ENCODE data around the gene ZNF84.

The ZNF84 gene

DNA sequence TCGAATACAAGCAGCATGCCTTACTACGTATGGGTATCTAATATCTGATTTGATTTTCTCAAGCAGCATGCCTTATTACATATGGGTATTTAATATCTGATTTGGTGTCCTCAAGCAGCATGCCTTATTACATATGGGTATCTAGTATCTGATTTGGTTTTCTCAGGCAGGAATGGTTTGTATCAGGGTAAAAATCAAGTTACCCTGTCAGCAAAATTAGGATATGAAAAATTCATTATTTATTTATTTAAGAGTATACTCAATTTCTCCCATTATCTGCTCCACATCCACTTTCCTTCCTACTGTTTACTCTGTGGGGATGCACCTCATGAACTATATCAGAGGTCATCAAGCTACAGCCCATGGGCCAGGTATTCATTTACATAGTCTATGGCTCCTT, 70.8 kb downstream of the ZNF84 start:
- H3K4me3 ChIP-seq (ENCODE audit: low read depth, low read length): no peak overlapping the region
- no peak for TF ChIP-seq CTCF (IDR thresholded peaks at IDR 0.05; ENCODE audit: control insufficient read depth, extremely low read depth, insufficient read depth)

More for the DNA sequence above, 70.8 kb downstream of the ZNF84 start:
- DNase-seq (ENCODE audit: low read depth): no peak

All from LNCaP clone FGC (cell line).